Measurements from ENCODE around the gene PIP5KL1.

Gene PIP5KL1

DNA sequence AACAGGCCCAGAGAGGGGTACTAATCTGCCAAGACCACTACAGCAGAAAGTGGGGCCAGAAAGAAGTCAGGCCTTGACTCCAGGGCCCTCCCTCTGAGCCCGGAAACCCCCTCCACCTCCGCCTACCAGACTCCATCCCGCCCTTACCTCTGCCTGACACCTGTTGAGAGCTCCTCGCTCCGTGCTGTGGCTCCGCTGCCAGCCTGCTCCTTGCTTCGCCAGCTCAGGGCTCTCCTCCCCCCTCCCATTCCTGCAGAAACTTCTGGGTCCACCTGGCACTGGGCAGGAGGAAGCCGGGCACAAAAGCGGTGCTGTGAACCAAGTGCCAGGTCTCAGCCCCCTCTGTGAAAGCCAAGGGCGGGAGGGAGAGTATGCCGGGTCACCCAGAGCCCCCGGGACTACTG, 24.8 kb downstream of the PIP5KL1 start:
- 89% methylated on average over 12 of the region's 12 CpGs for WGBS

DNA sequence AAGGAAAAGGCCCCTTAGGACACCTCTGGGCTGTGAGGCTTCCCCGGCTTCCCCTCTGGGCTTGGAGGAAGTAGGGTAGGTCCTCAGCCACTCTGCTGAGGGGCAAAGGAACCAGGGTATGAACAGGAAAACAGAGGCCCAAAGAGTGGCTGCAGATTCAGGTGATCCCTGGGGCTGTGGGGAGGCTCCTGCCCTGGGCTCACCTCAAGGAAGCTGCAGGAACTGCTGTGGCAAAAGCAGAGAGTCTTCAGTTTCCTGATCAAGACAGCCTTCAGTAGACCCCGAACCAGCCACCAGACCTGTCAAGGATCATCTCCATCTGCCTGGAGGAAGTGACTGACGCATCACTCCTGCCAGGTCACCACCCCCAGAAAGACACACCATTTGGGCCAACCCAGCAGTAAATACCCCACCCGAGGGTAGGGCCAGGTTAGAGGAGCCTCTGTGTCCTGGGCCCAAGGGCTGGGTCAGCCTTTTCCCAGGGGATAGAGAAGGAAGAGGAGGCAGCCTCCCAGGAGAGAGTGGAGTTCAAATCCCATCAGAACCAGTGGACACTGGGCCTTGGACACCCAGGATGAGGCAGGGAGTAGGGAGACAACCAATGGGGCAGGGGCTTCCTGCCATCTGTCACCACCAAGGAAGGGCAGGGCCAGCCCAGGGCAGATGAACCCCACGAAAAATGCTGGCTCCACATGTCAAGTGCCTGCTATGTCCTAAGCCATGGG, 25.4 kb downstream of the PIP5KL1 start:
- Histone ChIP-seq H3K4me1 (ENCODE audit: insufficient read depth, low read length) (peaks cover 17% of the 10 kb centered on the region), H3K4me3 (ENCODE audit: low read length) (no peak overlapping the region), H3K36me3 (ENCODE audit: insufficient read depth, low read length) (no peaks in the 10 kb centered on the region), H3K9me3 (ENCODE audit: insufficient read depth, low read depth, low read length) (no peaks in the 10 kb centered on the region), H3K27me3 (ENCODE audit: insufficient read depth, low read length) (no peaks in the 10 kb centered on the region), H3K9ac (ENCODE audit: low read depth, low read length) (no peak overlapping the region), H3K27ac (ENCODE audit: low read depth, low read length) (no peak overlapping the region; the same call in 1 of the 2 replicates)
- 89% methylated on average over 5 of the region's 5 CpGs for WGBS

More for the DNA sequence above, 24.8 kb downstream of the PIP5KL1 start:
- no peaks in the 10 kb centered on the region for H3K36me3 ChIP-seq (ENCODE audit: insufficient read depth, low read length)
- H3K27me3 ChIP-seq (ENCODE audit: insufficient read depth, low read length) = no peaks in the 10 kb centered on the region
- no peak overlapping the region for H3K9ac ChIP-seq (ENCODE audit: low read depth, low read length)
- H3K27ac ChIP-seq (ENCODE audit: low read depth, low read length) = no peak overlapping the region
- H3K4me1 ChIP-seq (ENCODE audit: insufficient read depth, low read length) = peaks cover 17% of the 10 kb centered on the region
- no peaks in the 10 kb centered on the region for H3K9me3 ChIP-seq (ENCODE audit: insufficient read depth, low read depth, low read length)
- H3K4me3 ChIP-seq (ENCODE audit: low read length) = no peak overlapping the region

DNA sequence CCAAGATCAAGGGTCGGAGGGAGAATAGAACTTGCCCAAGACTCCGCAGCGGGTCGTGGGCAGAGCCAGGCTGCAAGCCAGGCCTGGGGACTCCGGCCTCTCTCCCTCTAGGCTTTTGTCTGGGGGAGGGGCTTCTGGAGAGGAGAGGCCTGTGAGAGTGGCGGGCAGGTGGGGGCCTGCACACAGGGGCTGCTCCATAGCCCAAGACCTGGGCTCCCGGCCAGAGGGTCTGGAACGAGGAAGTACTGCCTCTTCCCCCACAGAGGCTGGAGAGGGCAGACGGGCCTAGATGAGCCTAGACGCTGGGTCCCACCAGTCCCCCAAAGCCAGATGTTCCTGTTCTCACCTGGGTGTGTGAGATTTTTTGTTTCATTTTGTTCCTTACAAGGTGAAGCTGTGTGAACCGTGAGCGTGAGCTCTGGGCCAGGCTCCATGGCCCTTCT, 26.0 kb downstream of the PIP5KL1 start:
- Histone ChIP-seq H3K9ac (ENCODE audit: low read depth, low read length) (no peak overlapping the region), H3K9me3 (ENCODE audit: insufficient read depth, low read depth, low read length) (no peaks in the 10 kb centered on the region), H3K27me3 (ENCODE audit: insufficient read depth, low read length) (peaks cover 4% of the 10 kb centered on the region), H3K4me3 (ENCODE audit: low read length) (no peak overlapping the region), H3K27ac (ENCODE audit: low read depth, low read length) (peak overlapping the region; percentile 18; the same call in 1 of the 2 replicates), H3K36me3 (ENCODE audit: insufficient read depth, low read length) (no peaks in the 10 kb centered on the region), H3K4me1 (ENCODE audit: insufficient read depth, low read length) (peaks cover 17% of the 10 kb centered on the region)
- WGBS = 65% methylated on average over 12 of the region's 12 CpGs

DNA sequence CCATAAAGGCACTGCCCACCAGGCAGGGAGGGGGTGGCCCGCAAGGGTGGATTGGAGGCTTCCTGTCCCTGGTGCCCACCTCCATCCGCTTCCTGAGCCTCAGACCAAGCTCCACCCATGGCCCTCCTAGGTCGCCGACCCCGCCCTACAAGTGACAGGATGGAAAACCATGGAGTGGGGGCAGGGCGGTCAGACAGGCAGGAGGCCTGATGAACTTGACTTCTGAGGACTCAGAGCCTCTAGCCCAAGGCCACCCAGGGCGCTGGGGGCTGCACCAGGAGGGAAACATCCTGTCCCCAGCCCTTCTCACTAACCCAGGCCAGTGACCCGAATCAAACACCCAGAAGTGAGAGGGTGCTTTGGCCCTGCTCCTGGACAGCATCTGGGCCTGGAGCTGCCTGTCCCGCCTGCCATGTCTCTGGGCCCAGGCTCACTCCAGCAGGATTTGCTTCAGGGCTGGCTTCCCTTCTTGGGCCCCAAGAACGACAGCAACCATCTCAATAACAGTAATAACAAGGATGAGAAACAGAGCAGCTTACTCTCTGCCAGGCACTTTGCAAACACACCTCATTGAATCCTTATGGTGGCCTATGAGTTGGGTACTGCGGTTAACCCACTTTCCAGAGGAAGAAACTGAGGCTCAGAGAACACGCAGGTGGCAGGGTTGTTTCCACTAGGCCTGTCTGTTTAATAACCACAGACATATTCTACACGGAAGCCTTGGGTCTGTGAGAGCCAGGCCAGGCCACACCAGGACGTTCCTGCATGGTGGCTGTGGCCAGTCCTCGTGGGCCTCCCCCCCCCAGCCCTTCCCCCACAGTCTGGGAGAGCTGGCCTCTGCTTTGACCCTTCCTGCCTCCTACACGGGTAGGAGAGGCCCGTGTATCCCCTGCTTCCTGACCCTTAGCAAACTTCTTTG, 26.8 kb downstream of the PIP5KL1 start:
- 38% methylated on average over 17 of the region's 17 CpGs for WGBS
- Histone ChIP-seq H3K4me3 (ENCODE audit: low read length) (no peak overlapping the region), H3K9ac (ENCODE audit: low read depth, low read length) (no peak overlapping the region), H3K27ac (ENCODE audit: low read depth, low read length) (peak overlapping the region; percentile 35; the same call in 1 of the 2 replicates), H3K27me3 (ENCODE audit: insufficient read depth, low read length) (peaks cover 4% of the 10 kb centered on the region), H3K36me3 (ENCODE audit: insufficient read depth, low read length) (no peaks in the 10 kb centered on the region), H3K4me1 (ENCODE audit: insufficient read depth, low read length) (peaks cover 17% of the 10 kb centered on the region), H3K9me3 (ENCODE audit: insufficient read depth, low read depth, low read length) (no peaks in the 10 kb centered on the region)

- Histone ChIP-seq H3K36me3 (ENCODE audit: insufficient read depth, low read length) (peaks cover 18% of the 10 kb centered on the region), H3K27ac (ENCODE audit: low read depth, low read length) (no peak within 1 kb of the TSS; the same call in 1 of the 2 replicates), H3K9me3 (ENCODE audit: insufficient read depth, low read depth, low read length) (no peaks in the 10 kb centered on the region), H3K4me1 (ENCODE audit: insufficient read depth, low read length) (peaks cover 23% of the 10 kb centered on the region), H3K9ac (ENCODE audit: low read depth, low read length) (peak within 1 kb of the TSS; percentile 75), H3K27me3 (ENCODE audit: insufficient read depth, low read length) (peaks cover 4% of the 10 kb centered on the region), H3K4me3 (ENCODE audit: low read length) (peak within 1 kb of the TSS; percentile 85)
- 1% methylated on average over 79 of the region's 89 CpGs for WGBS
Measured at GRCh38 chr9:127899128-127899943, 31.2 kb downstream of the PIP5KL1 start, which contains the start of gene ST6GALNAC6. Gene ST6GALNAC6, minus strand, starts transcription at chr9:127899603. Its CDS starts 1,622 bp downstream, at chr9:127897981.

DNA sequence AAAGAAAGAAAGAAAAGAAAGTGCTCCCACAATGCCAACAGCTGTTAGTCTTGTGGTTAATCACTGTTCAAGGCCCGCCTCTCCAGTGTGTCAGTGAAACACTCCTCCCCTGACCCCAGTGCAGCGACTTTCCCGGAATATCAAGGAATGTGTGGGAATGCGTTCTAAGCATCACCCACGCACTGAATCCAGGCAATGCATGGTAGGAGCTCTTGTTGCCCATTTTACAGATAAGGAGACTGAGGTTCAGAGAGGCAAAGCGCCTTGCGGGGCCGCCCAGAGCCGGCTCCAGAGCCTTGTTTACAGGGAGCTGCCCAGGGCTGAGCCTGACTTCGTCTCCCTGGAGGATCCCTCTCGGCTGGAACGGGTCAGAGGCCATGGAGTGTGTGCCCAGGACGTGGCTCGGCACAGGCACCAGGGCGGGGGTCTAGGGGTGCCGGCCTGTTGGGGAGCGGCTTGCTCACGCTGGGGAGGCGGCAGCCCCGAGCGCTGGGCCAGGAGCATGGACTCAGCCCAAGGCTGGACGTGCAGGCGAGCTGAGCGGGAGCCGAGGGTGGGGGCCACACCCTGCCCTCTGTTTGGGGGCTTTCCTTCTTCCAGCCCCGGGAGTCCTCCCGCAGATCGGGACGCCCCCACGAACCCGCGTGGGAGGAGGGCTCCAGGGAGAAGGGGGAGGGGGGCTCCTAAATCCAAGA, 32.0 kb downstream of the PIP5KL1 start:
- Histone ChIP-seq H3K4me1 (ENCODE audit: insufficient read depth, low read length) (peaks cover 15% of the 10 kb centered on the region), H3K4me3 (ENCODE audit: low read length) (peak overlapping the region; percentile 85), H3K27me3 (ENCODE audit: insufficient read depth, low read length) (peaks cover 4% of the 10 kb centered on the region), H3K27ac (ENCODE audit: low read depth, low read length) (no peak overlapping the region; the same call in 1 of the 2 replicates), H3K9ac (ENCODE audit: low read depth, low read length) (peak overlapping the region; percentile 75), H3K36me3 (ENCODE audit: insufficient read depth, low read length) (peaks cover 26% of the 10 kb centered on the region), H3K9me3 (ENCODE audit: insufficient read depth, low read depth, low read length) (no peaks in the 10 kb centered on the region)
- 20% methylated on average over 30 of the region's 32 CpGs for WGBS

GRCh38 chr9:127897193-127897692, 33.3 kb downstream of the PIP5KL1 start:
- H3K36me3 ChIP-seq (ENCODE audit: insufficient read depth, low read length) = peaks cover 39% of the 10 kb centered on the region
- peak overlapping the region; percentile 31 for H3K4me3 ChIP-seq (ENCODE audit: low read length)
- WGBS = 9% methylated on average over 18 of the region's 19 CpGs
- peak overlapping the region; percentile 52; the same call in 1 of the 2 replicates for H3K27ac ChIP-seq (ENCODE audit: low read depth, low read length)
- peaks cover 11% of the 10 kb centered on the region for H3K4me1 ChIP-seq (ENCODE audit: insufficient read depth, low read length)
- no peak overlapping the region for H3K9ac ChIP-seq (ENCODE audit: low read depth, low read length)
- 0 out of 2 replicates have a peak, but pooled peaks cover 3% of the 10 kb centered on the region for H3K9me3 ChIP-seq (ENCODE audit: insufficient read depth, low read depth, low read length)
- H3K27me3 ChIP-seq (ENCODE audit: insufficient read depth, low read length) = peaks cover 4% of the 10 kb centered on the region

DNA sequence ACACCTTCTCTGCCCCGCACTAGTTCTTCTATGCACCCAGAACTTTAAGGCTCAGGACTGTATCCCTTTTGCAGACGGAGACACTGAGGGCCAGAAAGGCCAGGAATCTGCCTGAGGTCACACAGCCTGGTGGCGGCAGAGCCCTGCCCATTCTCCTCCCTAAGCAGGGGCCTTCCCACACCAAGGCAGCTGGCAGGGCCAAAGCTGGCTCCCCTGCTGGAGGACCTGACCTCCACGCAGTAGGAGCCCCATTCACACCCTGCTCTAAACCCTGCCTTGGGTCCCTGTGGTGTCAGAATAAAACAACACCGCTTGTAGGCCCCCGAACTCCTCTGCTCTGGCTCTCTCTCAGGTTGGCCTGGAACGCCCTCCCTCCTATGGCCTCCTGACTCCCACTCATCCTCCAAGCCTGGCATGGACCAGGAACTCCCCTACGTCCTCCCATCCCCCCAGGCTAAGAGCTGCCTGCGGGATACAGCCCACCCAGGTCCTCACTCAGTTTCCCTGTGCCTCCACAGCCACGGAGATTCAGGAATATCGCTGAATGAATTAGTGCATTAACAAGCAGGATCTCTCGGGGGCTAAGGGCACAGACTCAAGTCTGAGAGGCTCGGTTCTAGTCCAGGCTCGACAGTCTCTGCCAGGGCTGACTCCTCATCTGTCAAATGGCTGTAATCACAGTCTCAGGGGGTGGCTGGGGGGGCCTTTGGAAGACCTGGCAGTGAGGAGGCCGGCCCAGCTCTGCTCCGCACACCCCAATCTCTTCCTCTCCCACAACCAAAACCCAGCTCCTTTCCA, 34.0 kb downstream of the PIP5KL1 start:
- peak overlapping the region; percentile 52; the same call in 1 of the 2 replicates for H3K27ac ChIP-seq (ENCODE audit: low read depth, low read length)
- 0 out of 2 replicates have a peak, but pooled peaks cover 3% of the 10 kb centered on the region for H3K9me3 ChIP-seq (ENCODE audit: insufficient read depth, low read depth, low read length)
- peaks cover 4% of the 10 kb centered on the region for H3K27me3 ChIP-seq (ENCODE audit: insufficient read depth, low read length)
- H3K9ac ChIP-seq (ENCODE audit: low read depth, low read length) = no peak overlapping the region
- peaks cover 42% of the 10 kb centered on the region for H3K36me3 ChIP-seq (ENCODE audit: insufficient read depth, low read length)
- H3K4me3 ChIP-seq (ENCODE audit: low read length) = peak overlapping the region; percentile 31
- peaks cover 11% of the 10 kb centered on the region for H3K4me1 ChIP-seq (ENCODE audit: insufficient read depth, low read length)
- 73% methylated on average over 15 of the region's 16 CpGs for WGBS

DNA sequence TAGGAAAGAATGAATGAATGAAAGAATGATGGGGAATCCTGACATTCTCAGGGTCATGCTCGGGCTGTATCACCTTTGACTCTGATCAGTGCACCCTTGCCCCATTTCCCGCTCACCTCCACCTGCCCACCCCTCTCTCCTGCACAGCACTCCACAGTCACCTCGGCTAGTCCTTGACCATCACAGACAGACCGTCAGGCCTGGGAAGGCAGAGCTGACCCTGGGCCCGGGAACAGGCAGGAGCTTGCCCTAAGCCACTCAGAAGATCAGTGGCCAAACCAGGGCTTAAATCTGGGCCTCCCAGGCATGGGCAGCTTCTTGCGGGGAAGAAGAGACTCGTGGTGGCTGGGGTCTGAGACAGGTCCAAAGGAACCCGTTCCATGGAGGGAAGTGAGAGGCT, 34.8 kb downstream of the PIP5KL1 start:
- 0 out of 2 replicates have a peak, but pooled peaks cover 3% of the 10 kb centered on the region for H3K9me3 ChIP-seq (ENCODE audit: insufficient read depth, low read depth, low read length)
- peaks cover 48% of the 10 kb centered on the region for H3K36me3 ChIP-seq (ENCODE audit: insufficient read depth, low read length)
- H3K27ac ChIP-seq (ENCODE audit: low read depth, low read length) = no peak overlapping the region
- WGBS = 94% methylated on average over 8 of the region's 8 CpGs
- no peak overlapping the region for H3K4me3 ChIP-seq (ENCODE audit: low read length)
- H3K9ac ChIP-seq (ENCODE audit: low read depth, low read length) = no peak overlapping the region
- H3K4me1 ChIP-seq (ENCODE audit: insufficient read depth, low read length) = peaks cover 11% of the 10 kb centered on the region
- peaks cover 4% of the 10 kb centered on the region for H3K27me3 ChIP-seq (ENCODE audit: insufficient read depth, low read length)

Measured in HUES64 (cell line).